Measurements from ENCODE around the gene GNAS-AS1.

DNA sequence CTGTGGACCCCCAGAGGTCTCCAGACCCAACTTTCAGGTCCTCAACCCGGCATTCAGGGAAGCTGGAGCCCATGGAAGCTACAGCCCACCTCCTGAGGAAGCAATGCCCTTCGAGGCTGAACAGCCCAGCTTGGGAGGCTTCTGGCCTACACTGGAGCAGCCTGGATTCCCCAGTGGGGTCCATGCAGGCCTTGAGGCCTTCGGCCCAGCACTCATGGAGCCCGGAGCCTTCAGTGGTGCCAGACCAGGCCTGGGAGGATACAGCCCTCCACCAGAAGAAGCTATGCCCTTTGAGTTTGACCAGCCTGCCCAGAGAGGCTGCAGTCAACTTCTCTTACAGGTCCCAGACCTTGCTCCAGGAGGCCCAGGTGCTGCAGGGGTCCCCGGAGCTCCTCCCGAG, 2.8 kb upstream of the GNAS-AS1 start:
- TF ChIP-seq POLR2A (IDR thresholded peaks at IDR 0.05) = no peak
- TF ChIP-seq CTCF (IDR thresholded peaks at IDR 0.05) = no peak

All from heart left ventricle (tissue), 13 donors.